Activated CD4-positive, alpha-beta T cell treated with anti-CD3 and anti-CD28 coated beads, Interleukin-2, amount 50 U/mL, for 48 hours (primary cell): ENCODE data around the gene ANKRD16.
A peak's percentile ranks its signal among the peaks of the same experiment; 100 is the strongest.
"Not testable (repeated sequence)": the region's sequence is repeated elsewhere in the genome, so short reads cannot be mapped to it uniquely, and the experiment has no call there.

Source experiments
- DNase-seq, 2 experiments: peaks; one replicate each; pipeline ENCODE4 v3.0.0-alpha.2; 2020

ANKRD16 gene

DNA sequence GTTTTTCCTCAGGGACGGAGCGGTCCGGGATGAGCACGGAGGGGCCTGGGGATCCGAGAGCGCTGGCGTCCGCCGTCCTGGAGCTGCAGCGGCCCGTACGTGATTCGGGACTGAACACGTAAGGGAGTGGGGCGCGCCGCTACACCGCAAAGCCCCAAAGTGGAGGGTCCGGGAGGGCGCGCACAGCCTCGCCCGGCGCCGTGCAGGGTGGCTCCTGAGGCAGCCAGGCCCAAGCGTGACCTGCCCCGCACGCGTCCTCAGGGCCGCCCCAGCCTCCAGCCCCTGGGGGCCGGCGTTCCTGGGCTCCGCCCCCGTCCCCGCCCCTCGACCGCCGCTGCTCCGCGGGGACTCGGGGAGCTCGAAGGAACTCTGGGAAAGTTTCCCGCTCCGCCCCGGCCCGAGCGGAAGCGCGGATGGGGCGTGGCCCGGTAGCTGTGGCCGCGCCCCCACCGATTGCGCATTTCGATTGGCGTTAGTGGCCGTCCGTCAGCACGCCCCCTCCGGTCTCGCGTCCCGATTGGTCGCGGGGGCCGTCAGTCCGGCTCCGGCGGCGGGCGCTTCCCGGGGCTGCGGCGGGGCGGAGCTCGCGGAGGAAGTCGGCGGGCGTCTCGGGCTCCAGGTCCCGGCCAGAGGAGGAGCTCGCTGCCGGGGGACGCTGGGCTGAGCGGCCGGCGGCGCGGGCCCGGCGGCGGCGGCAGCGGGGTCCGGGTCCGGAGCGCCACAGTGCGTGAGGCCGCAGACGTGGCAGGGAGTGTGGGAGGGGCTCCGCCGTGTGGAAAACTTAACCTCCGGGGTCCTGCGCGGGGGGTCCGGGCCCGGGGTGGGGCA is at the start of gene ANKRD16, which contains the start of gene FBH1:
Gene ANKRD16 (minus strand): TSS at position 270 of the 828 bp plus-strand sequence. CDS start 539 bp downstream, outside the sequence.
Gene FBH1 (plus strand): TSS at position 620 of the 828 bp plus-strand sequence. CDS start 103 bp downstream, at position 723.
- DNase-seq = peak; percentile 99

DNA sequence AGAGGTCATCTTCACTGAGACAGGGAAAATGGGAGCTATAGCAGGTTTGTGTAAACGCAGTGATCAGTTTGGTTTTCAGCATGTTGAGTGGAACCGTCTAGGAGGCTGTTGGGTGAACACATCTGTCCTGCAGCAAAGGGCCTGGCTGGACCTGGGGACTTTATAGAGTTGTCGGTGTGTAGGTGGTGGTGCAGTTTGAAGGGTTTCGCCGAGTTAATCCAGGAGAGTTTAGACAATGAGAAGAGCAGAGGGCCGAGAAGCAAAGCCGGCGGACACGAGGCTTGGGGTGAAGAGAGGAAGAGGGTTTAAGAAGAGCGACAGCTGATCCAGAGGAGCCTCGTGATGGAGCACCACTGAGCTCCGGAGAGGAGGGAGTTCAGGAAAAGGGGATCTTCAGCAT is 48.6 kb upstream of the ANKRD16 start:
- DNase-seq = no peak

DNA sequence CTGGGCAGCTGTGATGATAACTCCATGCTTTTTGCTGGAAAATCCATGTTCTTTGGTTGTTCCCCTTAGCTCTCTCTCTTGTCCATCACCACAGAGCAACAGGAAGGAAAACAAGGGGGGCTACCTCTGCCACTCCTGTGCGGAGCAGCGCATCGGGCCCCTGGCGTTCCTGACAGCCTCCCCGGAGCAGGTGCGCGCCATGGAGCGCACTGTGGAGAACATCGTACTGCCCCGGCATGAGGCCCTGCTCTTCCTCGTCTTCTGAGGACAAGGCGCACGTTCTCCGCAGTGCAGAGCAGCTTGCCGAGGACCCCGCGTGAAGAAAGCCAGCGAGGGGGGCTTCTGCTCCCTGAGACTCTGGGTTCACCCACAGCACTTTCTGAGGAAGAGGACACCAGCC is 47.3 kb upstream of the ANKRD16 start:
- no peak for DNase-seq

DNA sequence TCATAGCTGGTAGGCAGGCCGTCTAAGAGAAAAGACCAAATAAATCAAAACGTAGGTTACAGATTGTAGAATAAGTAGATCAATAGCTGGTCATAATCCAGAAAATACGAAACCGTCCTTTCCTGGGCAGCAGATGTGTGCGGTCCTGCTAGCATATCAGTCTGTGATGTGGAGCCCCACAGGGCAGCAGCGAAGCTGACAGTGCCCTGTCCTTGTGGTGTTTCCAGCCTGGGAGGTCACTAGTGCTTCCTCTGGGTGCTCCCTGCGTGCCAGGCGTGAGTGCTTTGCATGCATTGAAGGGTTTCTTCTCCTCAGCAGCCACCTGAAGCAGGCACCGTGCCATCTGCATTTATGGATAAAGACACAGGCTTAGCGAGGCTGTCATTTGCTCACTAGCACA is 45.9 kb upstream of the ANKRD16 start:
- DNase-seq = no peak

DNA sequence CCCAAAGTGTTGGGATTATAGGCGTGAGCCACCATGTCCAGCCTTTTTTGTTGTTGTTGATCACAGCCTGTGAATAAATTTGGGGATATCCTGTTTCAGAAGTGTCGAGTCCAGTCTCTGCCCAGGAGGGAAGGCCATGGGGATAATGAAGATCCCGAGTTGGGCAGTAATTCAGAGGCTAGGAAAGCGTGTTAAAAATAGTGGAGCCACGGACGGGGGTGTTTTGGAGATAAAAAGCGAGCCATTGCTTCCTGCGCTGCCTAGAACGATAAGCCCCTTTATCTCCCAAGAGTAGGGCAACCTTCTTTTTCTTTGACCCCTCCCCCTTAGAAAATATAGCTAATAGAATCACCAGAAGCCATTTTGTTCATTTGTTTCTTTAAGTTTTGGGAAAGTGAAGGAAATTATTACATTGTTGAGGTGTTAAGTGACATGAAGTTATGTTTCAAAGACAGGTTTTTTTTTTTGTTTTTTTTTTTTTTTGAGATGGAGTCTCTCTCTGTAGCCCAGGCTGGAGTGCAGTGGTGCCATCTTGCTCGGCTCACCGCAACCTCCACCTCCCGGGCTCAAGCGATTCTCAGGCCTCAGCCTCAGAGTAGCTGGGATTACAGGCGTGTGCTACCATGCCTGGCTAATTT is 44.3 kb upstream of the ANKRD16 start:
- DNase-seq = no peak

DNA sequence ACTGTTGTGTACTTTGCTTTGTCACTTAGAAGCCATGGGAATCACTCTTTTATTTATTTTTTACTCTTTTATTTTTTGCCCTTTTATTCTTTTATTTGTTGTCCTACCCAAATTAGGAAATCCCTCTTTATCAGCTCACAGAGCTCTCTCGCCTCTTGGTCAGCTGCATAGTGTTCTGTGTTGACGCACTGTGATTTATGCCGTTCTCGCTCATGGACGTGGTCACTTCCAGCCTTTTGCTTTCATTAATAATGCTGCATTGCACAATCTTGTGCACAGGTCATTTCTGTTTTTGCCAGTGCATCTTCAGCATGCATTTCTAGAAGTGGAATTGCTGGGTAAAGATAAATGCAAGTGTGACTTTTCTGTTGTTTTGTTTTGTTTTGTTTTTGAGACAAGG is 42.7 kb upstream of the ANKRD16 start:
- DNase-seq = no peak

DNA sequence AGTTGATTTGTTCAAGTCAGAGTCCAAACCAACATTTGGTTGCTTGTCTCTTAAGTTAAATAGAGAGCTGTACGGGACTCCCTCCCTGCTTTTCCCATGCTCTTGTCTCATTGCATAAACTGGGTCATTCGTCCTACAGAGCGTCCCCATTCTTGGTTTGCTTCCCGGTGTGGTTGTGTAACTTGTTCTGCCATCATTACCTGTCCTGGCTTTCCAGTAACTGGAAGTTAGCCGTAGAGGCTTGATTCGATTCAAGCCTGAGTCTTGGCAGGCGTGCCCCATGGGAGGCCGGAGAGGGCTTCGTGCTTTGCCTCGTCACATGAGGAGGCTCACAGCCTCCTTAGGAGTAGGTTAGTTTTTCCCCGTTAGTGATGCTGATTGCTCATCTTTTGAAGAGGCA is 40.6 kb upstream of the ANKRD16 start:
- DNase-seq = no peak

DNA sequence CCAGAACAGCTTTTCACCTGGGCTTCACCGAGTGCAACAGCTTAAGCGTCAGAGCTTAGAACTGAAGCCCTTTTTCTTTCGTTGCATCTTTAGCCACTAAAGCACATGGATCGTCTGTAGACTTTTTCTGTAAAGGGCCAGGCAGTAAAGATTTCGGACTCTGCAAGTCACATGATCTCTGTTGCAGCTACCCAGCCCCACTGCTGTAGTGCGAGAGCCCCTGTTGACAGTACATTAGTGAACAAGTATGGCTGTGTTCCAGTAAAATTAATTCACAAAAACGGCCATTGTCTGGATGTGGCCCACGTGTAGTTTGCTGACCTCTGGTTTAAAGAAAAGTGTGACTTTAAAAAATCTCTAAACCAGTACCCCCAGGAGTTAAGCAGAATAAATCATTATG is 39.7 kb upstream of the ANKRD16 start:
- no peak for DNase-seq

DNA sequence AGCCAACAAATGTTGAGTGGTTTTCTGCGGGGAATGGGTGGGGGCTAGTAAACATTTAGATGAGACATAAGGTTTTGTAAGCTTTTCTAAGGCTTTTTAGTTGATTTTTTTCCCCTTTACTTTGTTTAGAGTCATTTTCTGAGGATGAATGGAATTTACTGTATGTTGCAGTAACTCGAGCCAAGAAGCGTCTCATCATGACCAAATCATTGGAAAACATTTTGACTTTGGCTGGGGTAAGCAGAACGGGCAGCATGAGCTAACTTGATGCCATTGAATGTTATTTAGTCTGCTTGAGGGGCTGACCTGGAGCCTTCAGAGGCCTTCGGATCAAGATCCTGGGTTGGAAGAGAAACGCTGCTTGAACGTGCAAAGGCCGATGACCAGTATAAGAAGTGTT is 37.6 kb upstream of the ANKRD16 start:
- no peak for DNase-seq

DNA sequence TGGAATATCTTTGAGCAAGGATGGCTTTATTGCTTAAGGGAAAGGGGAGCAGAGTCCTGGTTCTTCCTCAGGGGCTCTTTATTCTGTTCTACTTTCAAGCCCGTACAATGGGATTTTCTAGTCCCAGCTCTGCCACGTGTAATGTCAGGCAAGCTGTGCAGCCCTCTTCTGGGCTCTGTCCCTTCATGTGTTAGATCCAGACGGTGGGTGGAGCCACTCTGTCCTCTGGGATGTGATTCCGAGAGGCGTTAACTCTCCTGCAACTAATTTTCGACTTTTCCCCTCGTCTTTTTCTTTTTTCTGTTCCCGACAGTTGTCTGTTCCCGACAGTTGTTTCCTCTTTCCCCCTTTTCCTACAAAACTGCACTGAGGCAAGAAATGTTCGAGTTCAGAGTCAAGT is 35.2 kb upstream of the ANKRD16 start:
- DNase-seq = no peak

DNA sequence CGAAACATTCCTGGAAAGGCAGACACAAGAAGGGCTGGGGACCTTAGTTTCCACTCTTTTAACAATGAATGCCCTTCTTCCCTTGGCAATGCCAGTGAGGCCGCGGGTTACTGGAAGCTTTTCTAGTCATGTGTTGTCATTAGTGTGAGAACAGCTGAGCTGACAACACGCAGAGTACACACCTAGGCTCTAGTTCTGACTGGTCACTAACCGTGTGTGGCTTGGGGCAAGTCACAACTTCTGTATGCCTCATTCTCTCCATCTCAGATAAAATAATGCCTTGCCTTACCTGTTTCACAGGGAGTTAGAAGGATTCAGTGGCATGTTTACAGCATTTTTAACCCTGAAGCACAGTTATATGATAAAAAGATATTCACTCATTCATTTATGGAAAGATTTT is 32.1 kb upstream of the ANKRD16 start:
- no peak for DNase-seq

DNA sequence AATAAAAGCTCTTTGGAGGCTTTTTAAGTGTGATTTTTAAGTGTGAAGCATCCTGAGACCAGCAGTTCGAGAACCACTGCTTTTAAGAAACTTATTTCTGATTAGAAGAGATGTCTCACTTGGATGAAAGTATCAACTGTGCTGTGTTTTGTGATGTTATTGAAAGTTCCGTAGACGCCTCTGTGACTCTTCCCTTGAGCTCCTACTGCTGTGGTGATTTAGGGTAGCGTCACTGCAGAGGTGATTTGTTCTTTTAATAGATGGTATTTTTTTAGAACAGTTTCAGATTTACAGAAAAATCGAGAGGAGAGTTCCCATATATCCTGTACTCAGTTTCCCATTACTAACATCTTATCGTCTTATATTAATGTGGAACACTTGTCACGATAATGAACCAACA is 29.9 kb upstream of the ANKRD16 start:
- no peak for DNase-seq

DNA sequence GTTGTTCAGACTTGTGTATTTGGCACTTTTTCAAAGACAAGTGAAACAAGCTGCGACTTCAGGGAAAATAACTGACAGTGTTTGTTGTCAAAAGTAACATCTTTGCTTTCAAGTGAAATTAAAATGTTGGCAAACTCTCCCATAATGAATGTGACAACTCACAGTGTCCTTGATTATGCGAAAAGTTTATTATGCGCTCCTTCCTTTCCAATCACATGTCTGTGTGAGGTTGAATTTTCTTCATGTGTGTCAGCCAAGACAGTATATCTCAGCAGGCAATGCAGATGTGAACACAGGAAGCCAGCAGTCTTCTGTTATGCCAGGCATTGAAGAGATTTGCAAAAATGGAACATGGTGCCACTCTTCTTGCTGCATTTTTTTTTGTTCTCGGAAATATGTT is 29.1 kb upstream of the ANKRD16 start:
- no peak for DNase-seq

DNA sequence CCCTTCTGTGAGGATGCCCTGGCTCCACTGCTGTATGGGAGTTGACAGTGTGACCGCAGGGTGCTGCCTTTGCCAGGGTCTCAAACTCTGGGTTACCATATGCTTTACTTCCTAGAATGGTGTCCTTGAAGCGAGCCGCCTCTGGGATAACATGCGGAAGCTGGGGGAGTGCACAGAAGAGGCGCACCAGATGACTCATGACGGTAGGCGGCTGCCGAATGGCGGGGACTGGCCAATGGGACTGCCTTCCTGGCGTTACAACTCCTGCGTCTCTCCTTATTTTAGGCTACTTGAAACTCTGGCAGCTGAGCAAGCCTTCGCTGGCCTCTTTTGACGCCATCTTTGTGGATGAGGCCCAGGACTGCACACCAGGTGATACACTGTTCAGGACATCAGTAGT is 27.6 kb upstream of the ANKRD16 start:
- DNase-seq = no peak

DNA sequence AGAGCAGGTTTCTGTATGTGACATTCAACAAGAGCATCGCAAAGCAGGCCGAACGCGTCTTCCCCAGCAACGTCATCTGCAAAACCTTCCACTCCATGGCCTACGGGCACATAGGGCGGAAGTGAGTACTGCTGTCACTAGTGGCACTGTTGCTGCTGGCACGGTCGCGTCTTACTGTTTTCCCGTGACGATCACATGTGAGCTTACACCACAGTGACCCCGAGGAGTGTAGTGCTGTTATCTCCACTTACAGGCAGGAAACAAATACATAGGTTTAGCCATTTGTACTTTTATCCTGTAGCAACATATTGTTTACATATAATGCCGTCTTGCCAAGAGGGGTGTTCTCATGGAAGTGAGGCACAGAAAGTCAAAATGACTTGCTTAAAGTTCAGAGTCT is 25.8 kb upstream of the ANKRD16 start:
- no peak for DNase-seq

DNA sequence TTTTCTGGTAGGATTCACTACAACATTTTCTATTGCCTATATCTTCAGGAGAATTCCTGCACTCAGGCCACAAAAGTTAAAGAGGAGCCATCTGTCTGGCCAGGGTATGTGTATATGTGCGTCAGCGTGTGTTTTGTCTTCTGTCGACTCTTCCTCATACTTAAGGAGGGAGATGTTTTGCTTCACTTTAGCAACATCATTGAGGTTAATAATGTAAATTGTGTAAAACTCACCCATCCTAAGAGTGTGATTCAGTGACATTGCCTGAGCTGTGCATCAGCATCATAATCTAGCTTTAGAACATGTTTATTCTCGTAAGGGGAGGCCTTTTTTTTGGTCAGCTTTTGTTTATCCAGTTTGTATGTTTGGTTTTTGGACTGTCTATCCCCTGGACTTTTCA is 24.0 kb upstream of the ANKRD16 start:
- no peak for DNase-seq

DNA sequence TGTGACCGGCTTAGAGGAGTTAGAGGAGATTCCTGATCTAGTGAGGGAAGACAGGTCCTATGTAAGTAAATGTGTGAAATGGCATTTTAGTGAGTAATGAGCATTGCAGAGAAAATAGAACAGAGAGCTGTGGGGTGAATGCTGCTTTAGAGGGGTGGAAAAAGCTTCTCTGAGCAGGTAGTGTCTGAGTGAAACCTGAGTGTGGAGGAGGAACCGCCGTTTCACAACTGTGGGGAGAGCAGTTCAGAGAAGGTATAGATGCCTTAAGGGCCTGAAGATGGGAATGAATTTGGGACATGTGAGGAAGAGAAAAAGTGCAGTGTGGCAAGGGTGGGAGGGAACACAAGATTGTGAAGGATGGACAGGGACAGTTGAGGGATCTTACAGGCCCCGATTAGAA is 22.0 kb upstream of the ANKRD16 start:
- DNase-seq = no peak

DNA sequence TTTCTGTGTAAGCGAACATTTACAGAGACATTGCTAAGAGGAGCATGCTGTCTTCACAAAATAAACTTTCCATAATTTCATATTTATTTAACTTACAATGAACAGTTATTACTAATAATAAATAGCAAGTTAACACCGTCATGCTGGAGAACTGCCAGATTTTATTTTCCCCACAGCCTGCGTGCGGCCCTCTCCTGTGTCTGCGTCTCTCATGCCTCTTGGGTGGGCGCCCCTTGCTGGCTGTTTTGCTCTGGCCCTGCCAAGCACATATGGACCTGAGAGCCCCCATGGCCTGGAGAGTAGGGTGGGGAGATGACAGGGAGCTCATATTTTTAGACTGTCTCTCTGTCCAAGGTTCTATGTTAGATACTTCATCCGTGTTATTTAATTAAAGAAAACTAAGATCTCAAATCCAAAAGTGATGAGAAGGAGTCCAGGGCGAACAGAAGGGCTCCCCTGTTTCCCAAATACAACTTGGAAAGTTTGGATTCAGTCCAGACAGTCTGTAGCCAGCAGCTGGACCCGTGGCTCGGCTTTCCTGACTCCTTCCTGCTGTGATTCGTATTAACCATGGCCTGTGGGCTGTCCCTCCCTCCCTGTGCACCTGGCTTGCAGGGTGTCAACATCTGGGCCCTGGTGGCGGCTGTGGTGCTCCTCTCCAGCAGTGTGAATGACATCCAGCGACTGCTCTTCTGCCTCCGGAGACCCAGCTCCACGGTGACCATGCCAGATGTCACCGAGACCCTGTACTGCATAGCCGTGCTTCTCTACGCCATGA is 20.8 kb upstream of the ANKRD16 start:
- DNase-seq = no peak

DNA sequence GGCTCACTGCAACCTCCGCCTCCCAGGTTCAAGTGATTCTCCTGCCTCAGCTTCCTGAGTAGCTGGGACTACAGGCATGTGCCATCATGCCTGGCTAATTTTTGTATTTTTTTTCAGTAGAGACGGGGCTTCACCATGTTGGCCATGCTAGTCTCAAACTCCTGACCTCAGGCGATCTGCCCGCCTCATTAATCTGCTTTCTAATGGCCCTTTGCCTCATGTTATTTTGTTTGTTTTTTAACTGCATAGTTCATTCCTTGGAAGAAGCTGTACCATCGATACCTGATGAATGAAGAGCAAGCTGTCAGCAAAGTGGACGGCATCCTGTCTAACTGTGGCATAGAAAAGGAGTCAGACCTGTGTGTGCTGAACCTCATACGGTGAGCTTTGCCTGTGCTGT is 19.0 kb upstream of the ANKRD16 start:
- DNase-seq = not testable (repeated sequence)

DNA sequence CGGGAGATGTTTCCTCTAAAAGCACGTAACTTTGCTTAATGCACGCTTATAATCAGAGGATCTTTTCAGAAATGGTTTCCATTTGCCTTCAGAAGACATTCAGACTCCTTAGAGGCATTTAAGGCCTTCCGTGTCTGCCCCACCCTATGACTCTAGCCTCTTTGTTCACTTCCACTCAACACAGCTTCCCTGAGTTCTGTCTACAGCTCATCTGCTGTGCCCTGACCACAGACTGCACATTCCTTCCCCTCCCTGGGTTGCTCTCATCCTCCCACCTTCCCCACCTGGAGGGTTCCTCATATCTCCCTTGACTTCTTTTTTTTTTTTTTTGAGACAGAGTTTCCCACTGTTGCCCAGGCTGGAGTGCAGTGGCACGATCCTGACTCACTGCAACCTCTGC is 17.0 kb upstream of the ANKRD16 start:
- DNase-seq = no peak

DNA sequence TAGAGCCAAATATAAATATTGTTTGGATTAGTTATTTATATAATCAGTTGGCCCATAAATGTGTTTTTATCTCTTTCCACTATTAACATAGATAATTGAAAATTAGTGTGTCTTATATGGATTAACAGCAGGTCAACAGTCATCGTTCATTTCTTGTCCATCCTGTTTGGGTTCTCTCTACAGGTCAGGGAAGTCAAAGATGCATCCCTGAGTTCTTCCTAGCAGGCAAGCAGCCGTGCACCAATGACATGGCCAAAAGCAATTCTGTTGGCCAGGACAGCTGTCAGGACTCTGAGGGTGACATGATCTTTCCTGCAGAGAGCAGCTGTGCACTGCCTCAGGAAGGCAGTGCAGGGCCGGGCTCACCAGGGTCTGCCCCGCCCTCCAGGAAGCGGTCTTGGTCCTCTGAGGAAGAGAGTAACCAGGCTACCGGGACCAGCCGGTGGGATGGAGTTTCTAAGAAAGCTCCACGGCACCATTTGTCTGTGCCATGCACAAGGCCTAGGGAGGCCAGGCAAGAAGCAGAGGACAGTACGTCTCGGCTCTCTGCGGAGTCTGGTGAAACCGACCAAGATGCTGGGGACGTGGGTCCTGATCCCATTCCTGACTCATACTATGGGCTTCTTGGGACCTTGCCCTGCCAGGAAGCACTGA is 16.3 kb upstream of the ANKRD16 start:
- DNase-seq = no peak

DNA sequence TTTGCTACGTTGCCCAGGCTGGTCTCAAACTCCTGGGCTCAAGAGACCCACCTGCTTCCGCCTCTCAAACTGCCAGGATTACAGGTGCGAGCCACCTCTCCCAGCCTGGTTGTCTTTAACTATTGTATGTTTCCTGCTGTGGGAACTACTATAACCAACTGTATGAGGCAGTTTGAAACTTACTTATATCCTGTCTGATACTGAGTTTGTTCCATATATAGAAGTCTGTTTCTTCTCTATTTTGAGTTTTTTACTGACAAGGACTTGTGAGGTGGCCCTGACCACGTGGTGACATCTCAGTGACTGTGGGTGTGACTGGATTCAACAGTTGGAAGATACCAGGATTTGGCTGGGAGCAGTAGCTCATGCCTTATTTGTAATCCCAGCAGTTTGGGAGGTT is 14.5 kb upstream of the ANKRD16 start:
- DNase-seq = peak in 1 of 2 experiments; percentile 24

DNA sequence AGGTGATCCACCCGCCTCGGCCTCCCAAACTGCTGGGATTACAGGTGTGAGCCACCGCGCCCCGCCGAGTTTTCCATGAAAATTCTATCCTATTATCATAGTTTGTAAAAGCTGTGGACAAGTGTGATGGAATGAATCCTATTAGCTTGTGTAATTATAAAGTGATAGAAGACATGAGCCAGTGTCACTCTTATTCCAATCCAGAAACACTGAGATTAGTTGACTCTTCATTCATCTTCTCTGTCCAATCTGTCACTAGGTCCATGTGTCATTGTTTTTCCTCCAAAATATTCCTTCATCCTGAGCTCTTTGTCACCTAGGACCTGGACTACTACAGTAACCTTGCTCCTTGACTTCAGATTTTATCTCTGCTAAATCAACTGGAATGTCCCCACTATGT is 13.9 kb upstream of the ANKRD16 start:
- DNase-seq = no peak
